Ovary (tissue), 3 donors: ENCODE data around the gene MVD.

ENCODE experiments used
- EP300 ChIP-seq: sonication (generic); formaldehyde crosslinking; IDR thresholded peaks from one replicate; pipeline ENCODE4 v1.6.1; 2017; ENCODE audit warnings: antibody characterized with exemption
- TF ChIP-seq, protein P1 (sequence below), 3 donors: fragments of 450-650 bp in 2 of 3; fragments of 200-600 bp in 1 of 3; IDR thresholded peaks; one replicate each; pipeline versions ENCODE4 v1.5.1 to v1.8.0; 2016 to 2022; ENCODE audit warnings: antibody characterized with exemption in 3 of 3, mild to moderate bottlenecking in 1 of 3
- donor health status: DM: no; HTN: no; CAD: no.

DNA sequence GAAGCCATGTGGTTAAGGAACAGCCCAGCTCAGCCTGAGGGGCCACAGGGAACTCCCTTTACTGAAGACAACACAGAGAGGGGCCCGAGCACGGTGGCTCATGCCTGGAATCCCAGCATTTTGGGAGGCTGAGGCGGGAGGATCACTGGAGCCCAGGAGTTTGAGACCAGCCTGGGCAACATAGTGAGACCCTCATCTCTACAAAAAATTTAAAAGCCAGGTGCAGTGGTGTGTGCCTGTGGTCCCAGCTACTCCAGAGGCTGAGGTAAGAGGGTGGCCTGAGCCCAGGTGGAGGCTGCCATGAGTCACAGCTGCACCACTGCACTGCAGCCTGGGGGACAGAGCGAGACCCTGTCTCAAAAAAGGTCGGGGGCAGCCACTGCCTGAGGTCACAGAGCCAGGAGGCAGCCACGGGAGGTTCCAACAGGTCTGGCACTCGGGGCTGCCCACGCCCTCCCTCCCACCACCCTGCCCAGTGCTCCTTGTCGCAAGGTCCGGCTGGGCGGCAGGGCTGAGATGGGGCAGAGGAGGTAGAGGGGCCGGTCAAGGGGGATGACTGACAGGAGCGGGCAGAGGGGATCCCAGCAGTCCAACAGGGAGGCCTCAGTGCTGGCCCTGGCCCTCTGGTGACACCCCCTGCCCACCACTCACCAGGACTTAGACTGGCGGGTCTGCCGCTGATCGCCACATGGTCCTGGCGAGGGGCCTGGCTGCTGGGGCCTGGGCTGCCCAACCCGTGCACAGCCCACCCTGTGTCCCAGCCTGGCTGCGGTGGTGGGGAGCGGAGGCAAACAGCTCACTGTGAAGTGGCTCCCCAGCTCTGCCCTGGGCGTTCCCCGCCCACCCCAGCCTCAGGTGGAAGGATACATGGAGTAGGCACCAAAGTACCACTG, 15.5 kb downstream of the MVD start:
- no peak for TF ChIP-seq EP300
- TF ChIP-seq, protein P1, sequence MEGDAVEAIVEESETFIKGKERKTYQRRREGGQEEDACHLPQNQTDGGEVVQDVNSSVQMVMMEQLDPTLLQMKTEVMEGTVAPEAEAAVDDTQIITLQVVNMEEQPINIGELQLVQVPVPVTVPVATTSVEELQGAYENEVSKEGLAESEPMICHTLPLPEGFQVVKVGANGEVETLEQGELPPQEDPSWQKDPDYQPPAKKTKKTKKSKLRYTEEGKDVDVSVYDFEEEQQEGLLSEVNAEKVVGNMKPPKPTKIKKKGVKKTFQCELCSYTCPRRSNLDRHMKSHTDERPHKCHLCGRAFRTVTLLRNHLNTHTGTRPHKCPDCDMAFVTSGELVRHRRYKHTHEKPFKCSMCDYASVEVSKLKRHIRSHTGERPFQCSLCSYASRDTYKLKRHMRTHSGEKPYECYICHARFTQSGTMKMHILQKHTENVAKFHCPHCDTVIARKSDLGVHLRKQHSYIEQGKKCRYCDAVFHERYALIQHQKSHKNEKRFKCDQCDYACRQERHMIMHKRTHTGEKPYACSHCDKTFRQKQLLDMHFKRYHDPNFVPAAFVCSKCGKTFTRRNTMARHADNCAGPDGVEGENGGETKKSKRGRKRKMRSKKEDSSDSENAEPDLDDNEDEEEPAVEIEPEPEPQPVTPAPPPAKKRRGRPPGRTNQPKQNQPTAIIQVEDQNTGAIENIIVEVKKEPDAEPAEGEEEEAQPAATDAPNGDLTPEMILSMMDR (IDR thresholded peaks at IDR 0.05), result no peak
